ENCODE data around the gene PBLD.
A peak's percentile ranks its signal among the peaks of the same experiment; 100 is the strongest.
"Not testable (repeated sequence)": the region's sequence is repeated elsewhere in the genome, so short reads cannot be mapped to it uniquely, and the experiment has no call there.

PBLD gene

GRCh38 chr10:68330852-68331454, 1.8 kb downstream of the PBLD start:
- DNase-seq = no peak

DNA sequence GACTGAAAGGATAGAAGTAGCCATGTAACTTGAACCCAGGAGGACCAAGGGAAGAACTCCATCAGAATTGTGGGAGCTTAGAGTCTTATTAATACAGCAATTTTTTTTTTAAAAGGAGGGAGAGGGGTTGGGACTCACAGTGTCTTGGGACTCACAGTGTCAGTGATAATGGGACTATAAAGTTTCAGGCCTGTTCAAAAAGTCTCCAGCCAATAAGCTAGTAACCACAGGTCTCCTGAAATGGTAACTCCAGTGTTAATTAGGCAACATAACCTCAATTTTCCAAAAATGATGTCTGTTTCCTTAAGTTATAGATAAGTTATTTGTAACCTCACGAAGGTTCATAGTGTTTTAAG, 3.2 kb downstream of the PBLD start:
- DNase-seq = no peak

- DNase-seq = no peak
Observed at GRCh38 chr10:68327889-68328786, 4.6 kb downstream of the PBLD start.

GRCh38 chr10:68324396-68324795, 8.3 kb downstream of the PBLD start:
- DNase-seq = not testable (repeated sequence)

DNA sequence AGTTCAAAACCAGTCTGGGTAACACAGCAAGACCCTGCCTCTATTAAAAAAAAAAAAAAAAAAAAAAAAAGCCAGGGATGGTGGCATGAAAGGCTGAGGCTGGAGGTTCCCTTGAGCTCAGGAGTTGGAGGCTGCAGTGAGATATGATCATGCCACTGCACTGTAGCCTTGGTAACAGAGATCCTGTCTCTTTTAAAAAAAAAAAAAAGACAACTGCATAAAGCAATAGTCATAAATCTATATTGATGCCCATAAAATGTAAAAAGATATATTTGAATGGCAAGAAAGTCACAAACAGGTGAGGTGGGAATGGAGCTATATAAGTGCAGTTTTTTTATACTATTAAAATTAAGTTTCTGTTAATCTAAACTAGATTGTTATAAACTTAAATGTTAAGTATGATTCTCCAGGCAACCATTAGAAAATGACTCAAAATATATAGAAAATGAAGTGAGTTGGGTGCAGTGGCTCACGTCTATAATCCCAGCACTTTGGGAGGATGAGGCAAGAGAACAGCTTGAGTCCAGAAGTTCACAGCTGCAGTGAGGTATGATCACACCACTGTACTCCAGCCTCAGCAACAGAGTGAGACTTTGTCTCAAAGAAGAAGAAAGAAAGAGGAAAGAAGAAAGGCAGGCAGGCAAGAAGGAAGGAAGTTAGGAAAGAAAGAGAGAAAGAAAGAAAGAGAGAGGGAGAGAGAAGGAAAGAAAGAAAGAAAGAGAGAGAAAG, 14.2 kb downstream of the PBLD start:
- DNase-seq = no peak

DNA sequence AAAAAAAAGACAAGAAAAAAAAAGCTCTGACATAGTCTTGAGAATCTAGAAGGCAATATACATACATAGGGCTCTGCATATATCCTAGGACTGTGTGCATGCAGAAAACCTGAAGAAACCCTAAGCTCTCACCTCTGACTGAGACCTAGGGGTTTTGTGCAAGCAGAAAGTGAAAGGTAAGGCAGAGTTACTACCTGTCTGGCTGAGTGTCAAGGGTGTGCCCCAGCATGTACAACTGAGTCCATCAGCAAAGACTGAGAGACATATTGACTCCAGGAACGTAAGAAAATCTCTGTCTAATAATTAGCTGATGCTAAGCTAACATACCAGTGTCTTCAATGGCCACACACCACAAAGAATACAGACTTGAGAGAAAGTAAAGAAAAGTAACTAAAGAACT, 17.1 kb downstream of the PBLD start:
- DNase-seq = no peak

DNA sequence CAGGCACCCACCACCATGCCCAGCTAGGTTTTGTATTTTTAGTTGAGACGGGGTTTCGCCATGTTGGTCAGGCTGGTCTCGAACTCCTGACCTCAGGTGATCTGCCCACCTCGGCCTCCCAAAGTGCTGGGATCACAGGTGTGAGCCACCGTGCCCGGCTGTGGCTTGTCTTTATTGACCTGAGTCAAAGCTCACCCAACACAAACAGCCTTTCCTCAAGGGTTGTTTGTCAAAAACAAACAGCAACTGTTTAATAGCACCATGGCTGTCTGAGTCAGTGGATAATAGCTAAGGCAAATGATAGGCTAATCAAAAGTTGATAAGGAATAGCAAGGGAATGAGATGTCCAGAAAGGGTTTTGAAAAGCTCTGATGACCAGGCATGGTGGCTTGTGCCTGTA, 17.8 kb downstream of the PBLD start:
- DNase-seq = not testable (repeated sequence)

GRCh38 chr10:68310531-68310930, 22.2 kb downstream of the PBLD start:
- DNase-seq = no peak

DNA sequence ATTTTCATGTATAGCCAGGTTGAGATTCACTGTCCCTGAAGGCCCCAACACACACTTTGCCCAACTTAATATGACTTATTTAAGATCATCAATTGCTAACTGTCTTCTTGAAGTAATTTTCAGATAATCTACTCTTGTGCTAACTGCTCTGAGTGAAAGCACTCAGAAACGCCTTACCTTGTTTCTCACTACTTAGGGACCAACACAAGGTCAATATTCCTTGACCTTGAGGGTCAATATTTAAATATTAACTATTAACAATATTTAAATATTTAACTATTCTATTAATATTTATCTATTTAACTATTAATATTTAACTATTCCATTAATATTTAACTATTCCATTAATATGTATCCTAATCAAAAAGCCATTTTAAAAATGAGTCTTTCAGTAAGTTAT, 26.9 kb downstream of the PBLD start:
- DNase-seq = no peak

DNA sequence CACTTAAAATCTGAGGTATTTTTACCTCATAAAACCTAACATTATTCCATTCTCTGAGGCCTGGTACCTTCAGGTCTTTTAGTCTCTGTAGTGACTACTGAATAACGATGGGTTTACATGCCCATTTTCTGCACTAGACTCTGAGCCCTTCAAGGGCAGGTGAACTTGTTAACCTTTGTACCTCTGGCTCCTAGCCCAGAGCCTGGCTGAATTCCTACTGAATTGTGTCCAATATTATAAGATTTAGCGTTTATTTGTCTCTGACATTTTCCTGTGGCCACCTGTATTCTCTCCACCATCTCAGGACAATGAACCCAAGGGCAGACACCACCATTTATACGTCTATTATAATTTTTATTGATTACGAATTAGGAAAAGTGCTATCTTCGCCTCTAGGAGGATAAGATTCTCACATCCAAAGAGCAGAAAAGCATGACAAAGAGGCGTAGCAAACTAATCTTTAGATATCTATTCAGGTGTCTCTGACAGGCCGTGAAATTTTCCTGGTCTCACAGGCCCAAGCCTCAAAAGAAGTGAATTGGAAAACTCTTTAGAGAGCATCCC, 28.8 kb downstream of the PBLD start:
- no peak for DNase-seq

DNA sequence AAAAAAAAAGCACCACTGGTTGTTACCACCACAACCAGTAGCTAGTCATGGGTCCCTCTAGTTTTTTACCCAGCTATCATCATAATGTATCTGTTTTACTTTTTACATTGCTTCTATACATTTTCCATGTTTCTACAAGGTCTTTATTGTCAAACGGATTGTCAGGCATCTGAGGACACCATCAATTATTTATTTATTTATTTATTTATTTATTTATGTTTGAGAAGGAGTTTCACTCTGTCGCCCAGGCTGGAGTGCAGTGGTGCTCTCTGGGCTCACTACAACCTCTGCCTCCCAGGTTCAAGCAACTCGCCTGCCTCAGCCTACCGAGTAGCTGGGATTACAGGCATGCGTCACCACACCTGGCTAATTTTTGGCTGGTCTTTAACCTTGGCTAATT, 29.9 kb downstream of the PBLD start:
- DNase-seq = no peak

DNA sequence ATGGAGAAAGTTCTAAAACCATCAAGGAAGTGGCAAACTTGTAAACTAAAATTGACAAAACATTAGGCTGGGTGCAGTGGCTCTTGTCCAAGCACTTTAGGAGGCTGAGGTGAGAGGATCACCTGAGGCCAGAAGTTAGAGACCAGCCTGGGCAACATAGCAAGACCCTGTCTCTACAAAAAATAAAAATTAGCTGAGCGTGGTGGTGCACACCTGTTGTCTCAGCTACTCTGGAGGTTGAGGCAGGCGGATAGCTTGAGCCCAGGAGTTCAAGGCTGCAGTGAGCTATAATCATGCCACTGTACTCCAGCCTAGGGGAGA, 30.3 kb downstream of the PBLD start:
- no peak for DNase-seq

- DNase-seq = peak; percentile 40
Observed at GRCh38 chr10:68301790-68302502, 30.8 kb downstream of the PBLD start.

DNA sequence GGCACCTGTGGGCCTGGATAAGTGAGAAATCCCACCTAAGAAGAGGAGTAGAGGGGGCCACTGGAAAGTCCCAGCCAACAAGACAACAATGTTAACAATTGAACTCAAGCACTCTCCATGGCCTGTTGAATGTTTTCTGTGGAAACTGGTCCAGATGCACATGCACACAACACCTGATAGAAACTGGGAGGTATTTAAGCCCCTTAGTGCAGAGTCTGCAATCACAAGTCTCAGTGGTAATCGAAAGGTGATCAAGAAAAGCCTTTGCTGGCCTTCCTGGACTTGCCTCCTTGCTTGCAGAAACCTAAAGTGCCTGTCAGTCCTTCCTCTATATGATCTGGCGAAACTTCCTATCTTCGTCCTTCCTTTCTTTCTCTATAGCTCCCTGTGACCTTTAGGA, 31.4 kb downstream of the PBLD start:
- no peak for DNase-seq

DNA sequence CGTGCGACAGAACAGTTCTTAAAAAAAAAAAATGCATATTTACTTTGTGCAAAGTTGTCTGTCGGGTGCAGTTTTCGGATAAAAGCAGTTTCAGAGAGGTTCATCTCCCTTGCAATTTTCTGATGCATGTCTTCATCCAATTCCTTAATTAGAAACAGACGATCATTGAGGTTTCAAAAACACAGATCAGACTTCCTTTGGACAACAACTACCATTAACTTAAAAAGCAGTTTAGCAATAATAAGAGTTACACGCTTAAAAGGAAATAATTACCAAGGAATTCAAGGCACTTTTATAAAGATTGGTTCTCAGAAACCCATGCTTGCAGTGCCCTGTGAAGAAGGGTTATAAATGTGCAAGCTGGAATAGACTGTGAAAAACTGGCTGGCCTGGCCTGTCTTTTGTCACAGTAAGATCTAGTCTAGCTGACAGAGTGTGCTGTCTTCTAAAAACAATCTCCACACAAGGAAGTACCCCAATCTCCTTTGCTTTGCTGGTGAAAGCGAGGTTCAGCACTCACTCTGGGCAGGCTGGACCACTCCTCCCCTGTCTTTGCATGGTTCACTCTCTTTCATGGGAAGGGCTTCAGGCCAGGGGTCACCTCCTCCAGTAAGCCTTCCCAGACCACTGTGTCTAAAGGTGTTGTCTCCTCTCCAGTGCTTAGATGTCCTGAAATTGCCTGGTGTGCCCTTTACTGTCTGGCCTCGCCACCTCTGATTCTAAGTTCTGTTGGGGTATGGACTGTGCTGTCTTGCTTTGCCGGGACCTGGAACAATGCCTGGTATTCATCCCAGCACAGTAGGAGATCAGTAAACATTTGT, 35.7 kb downstream of the PBLD start:
- DNase-seq = no peak

GRCh38 chr10:68290736-68291135, 42.0 kb downstream of the PBLD start:
- no peak for DNase-seq

DNA sequence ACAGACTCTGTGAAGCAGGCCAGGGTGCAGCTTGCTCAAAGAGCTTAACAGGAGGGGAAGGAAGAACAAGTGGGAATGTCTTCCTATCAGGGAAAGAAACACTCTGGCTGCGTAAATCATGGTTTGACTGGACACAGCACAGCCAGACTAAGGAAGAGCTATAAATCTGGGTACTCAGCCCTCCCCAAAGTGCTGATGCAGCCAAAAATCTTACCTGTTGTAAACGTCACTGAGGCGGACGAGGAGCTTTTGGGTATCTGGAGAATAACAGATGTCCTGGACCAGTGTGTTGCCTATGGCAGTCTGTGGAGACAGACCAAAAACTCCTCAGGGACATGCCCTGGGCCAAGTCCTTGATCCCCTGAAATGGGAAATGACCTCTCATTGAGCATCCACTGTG, 44.0 kb downstream of the PBLD start:
- DNase-seq = no peak

GRCh38 chr10:68284062-68285001, 48.4 kb downstream of the PBLD start:
- no peak for DNase-seq

DNA sequence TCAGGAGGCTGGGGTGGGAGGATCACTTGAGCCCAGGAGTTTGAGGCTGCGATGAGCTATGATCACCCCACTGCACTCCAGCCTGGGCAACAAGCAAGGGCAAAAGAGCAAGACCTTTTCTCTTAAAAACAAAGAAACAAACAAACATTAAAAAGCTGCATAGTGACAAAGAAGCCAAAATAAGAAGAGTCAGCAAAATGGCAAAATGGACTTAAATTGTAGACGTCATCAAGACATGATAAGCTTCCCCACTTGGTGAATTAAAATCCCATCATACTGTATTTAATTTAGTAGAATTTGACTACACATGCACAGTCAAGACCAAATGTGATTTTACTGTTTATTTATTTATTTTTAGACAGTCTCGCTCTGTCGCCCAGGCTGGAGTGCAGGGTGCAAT, 52.0 kb downstream of the PBLD start:
- no peak for DNase-seq

DNA sequence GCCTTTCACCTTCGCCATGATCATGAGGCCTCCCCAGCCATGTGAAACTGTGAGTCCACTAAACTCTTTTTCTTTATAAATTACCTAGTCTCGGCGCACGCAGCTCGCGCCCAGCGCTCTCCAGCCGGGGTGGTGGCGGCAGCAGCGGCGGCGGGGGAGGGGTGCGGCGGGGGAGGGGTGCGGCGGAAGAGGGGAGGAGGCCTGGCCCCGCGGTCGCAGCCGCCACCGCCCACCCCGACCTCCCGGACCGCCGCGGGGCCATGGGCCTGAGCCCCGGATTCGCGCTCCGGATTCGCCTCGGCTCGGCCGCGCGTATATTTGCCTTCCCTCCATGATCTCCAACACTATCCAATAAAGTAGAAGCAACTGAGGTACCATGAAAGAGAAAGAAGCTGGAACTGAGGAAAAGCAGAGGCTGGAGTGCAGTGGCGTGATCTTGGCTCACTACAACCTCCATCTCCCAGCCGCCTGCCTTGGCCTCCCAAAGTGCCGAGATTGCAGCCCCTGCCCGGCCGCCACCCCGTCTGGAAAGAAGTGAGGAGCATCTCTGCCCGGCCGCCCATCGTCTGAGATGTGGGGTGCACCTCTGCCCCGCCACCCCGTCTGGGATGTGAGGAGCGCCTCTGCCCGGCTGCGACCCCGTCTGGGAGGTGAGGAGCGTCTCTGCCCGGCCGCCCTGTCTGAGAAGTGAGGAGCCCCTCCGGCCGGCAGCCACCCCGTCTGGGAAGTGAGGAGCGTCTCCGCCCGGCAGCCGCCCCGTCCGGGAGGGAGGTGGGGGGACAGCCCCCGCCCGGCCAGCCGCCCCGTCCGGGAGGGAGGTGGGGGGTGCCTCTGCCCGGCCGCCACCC, 53.6 kb downstream of the PBLD start:
- not testable (repeated sequence) for DNase-seq

Data from CD4-positive, alpha-beta T cell treated with Interleukin-21 for 1 hour (primary cell).